ENCODE measurements around the gene CEACAM4. TPM values are rescaled to one million over a fixed set of nuclear protein-coding genes. Genes with fewer than 3 reads are reported as not detected.
A peak's percentile ranks its signal among the peaks of the same experiment; 100 is the strongest.
"Not testable (repeated sequence)": the region's sequence is repeated elsewhere in the genome, so short reads cannot be mapped to it uniquely, and the experiment has no call there.

Gene CEACAM4
- not detected in 2 replicates for total RNA-seq (2014; rRNA removed; shearing (Covaris generic))

GRCh38 chr19:41626877-41627276 is at the start of gene CEACAM4:
Gene CEACAM4, minus strand, starts transcription at chr19:41627074. Its CDS starts 111 bp downstream, at chr19:41626963.
- Histone ChIP-seq H3K36me3 (replicated peaks; ENCODE audit: control insufficient read depth, insufficient read depth, low read length) (no peaks in the 10 kb centered on the region), H3K4me3 (ENCODE audit: insufficient read depth, low read depth, low read length) (no peak within 1 kb of the TSS), H3K27me3 (ENCODE audit: control insufficient read depth, insufficient read depth, low read length) (no peaks in the 10 kb centered on the region)
- no peak for DNase-seq

- no peaks in the 10 kb centered on the region for H3K36me3 ChIP-seq (replicated peaks; ENCODE audit: control insufficient read depth, insufficient read depth, low read length)
- no peak for DNase-seq
- no peaks in the 10 kb centered on the region for H3K27me3 ChIP-seq (ENCODE audit: control insufficient read depth, insufficient read depth, low read length)
- H3K4me3 ChIP-seq (ENCODE audit: insufficient read depth, low read depth, low read length), result no peak overlapping the region
Measured at GRCh38 chr19:41671486-41671885, 44.6 kb upstream of the CEACAM4 start.

- Histone ChIP-seq H3K27me3 (ENCODE audit: control insufficient read depth, insufficient read depth, low read length) (no peaks in the 10 kb centered on the region), H3K4me3 (ENCODE audit: insufficient read depth, low read depth, low read length) (no peak overlapping the region), H3K36me3 (replicated peaks; ENCODE audit: control insufficient read depth, insufficient read depth, low read length) (no peaks in the 10 kb centered on the region)
- DNase-seq, result no peak
Measured at GRCh38 chr19:41670755-41671154, 43.9 kb upstream of the CEACAM4 start.

GRCh38 chr19:41668315-41668714 is 41.4 kb upstream of the CEACAM4 start:
- DNase-seq, result no peak
- Histone ChIP-seq H3K27me3 (ENCODE audit: control insufficient read depth, insufficient read depth, low read length) (no peaks in the 10 kb centered on the region), H3K4me3 (ENCODE audit: insufficient read depth, low read depth, low read length) (no peak overlapping the region), H3K36me3 (replicated peaks; ENCODE audit: control insufficient read depth, insufficient read depth, low read length) (no peaks in the 10 kb centered on the region)

GRCh38 chr19:41666075-41666474 is 39.2 kb upstream of the CEACAM4 start:
- no peak for DNase-seq
- no peak overlapping the region for H3K4me3 ChIP-seq (ENCODE audit: insufficient read depth, low read depth, low read length)
- no peaks in the 10 kb centered on the region for H3K27me3 ChIP-seq (ENCODE audit: control insufficient read depth, insufficient read depth, low read length)
- no peaks in the 10 kb centered on the region for H3K36me3 ChIP-seq (replicated peaks; ENCODE audit: control insufficient read depth, insufficient read depth, low read length)

GRCh38 chr19:41657157-41657556 is 30.3 kb upstream of the CEACAM4 start:
- H3K36me3 ChIP-seq (replicated peaks; ENCODE audit: control insufficient read depth, insufficient read depth, low read length), result no peaks in the 10 kb centered on the region
- no peak overlapping the region for H3K4me3 ChIP-seq (ENCODE audit: insufficient read depth, low read depth, low read length)
- no peak for DNase-seq
- no peaks in the 10 kb centered on the region for H3K27me3 ChIP-seq (ENCODE audit: control insufficient read depth, insufficient read depth, low read length)

- not testable (repeated sequence) for H3K36me3 ChIP-seq (replicated peaks; ENCODE audit: control insufficient read depth, insufficient read depth, low read length); H3K4me3 ChIP-seq (ENCODE audit: insufficient read depth, low read depth, low read length); DNase-seq; H3K27me3 ChIP-seq (ENCODE audit: control insufficient read depth, insufficient read depth, low read length)
Measured at GRCh38 chr19:41656756-41657155, 29.9 kb upstream of the CEACAM4 start.

GRCh38 chr19:41652250-41652649 is 25.4 kb upstream of the CEACAM4 start:
- no peaks in the 10 kb centered on the region for H3K27me3 ChIP-seq (ENCODE audit: control insufficient read depth, insufficient read depth, low read length)
- no peak for DNase-seq
- H3K36me3 ChIP-seq (replicated peaks; ENCODE audit: control insufficient read depth, insufficient read depth, low read length), result no peaks in the 10 kb centered on the region
- no peak overlapping the region for H3K4me3 ChIP-seq (ENCODE audit: insufficient read depth, low read depth, low read length)

- no peaks in the 10 kb centered on the region for H3K36me3 ChIP-seq (replicated peaks; ENCODE audit: control insufficient read depth, insufficient read depth, low read length)
- H3K4me3 ChIP-seq (ENCODE audit: insufficient read depth, low read depth, low read length), result no peak overlapping the region
- H3K27me3 ChIP-seq (ENCODE audit: control insufficient read depth, insufficient read depth, low read length), result no peaks in the 10 kb centered on the region
- DNase-seq, result no peak
Measured at GRCh38 chr19:41649827-41650226, 23.0 kb upstream of the CEACAM4 start.

GRCh38 chr19:41646589-41647204 is 19.8 kb upstream of the CEACAM4 start:
- no peaks in the 10 kb centered on the region for H3K36me3 ChIP-seq (replicated peaks; ENCODE audit: control insufficient read depth, insufficient read depth, low read length)
- H3K27me3 ChIP-seq (ENCODE audit: control insufficient read depth, insufficient read depth, low read length), result no peaks in the 10 kb centered on the region
- H3K4me3 ChIP-seq (ENCODE audit: insufficient read depth, low read depth, low read length), result no peak overlapping the region
- DNase-seq, result peak; percentile 68

GRCh38 chr19:41641879-41642485 is 15.1 kb upstream of the CEACAM4 start:
- H3K27me3 ChIP-seq (ENCODE audit: control insufficient read depth, insufficient read depth, low read length), result no peaks in the 10 kb centered on the region
- DNase-seq, result peak; percentile 82
- H3K36me3 ChIP-seq (replicated peaks; ENCODE audit: control insufficient read depth, insufficient read depth, low read length), result no peaks in the 10 kb centered on the region
- H3K4me3 ChIP-seq (ENCODE audit: insufficient read depth, low read depth, low read length), result no peak overlapping the region

- Histone ChIP-seq H3K4me3 (ENCODE audit: insufficient read depth, low read depth, low read length) (no peak overlapping the region), H3K36me3 (replicated peaks; ENCODE audit: control insufficient read depth, insufficient read depth, low read length) (no peaks in the 10 kb centered on the region), H3K27me3 (ENCODE audit: control insufficient read depth, insufficient read depth, low read length) (no peaks in the 10 kb centered on the region)
- DNase-seq, result no peak
Measured at GRCh38 chr19:41638641-41639081, 11.8 kb upstream of the CEACAM4 start.

- Histone ChIP-seq H3K27me3 (ENCODE audit: control insufficient read depth, insufficient read depth, low read length) (no peaks in the 10 kb centered on the region), H3K36me3 (replicated peaks; ENCODE audit: control insufficient read depth, insufficient read depth, low read length) (no peaks in the 10 kb centered on the region), H3K4me3 (ENCODE audit: insufficient read depth, low read depth, low read length) (no peak overlapping the region)
- DNase-seq, result no peak
Measured at GRCh38 chr19:41637484-41637883, 10.6 kb upstream of the CEACAM4 start.

GRCh38 chr19:41627966-41628675 is 1.2 kb upstream of the CEACAM4 start:
- Histone ChIP-seq H3K36me3 (replicated peaks; ENCODE audit: control insufficient read depth, insufficient read depth, low read length) (no peaks in the 10 kb centered on the region), H3K27me3 (ENCODE audit: control insufficient read depth, insufficient read depth, low read length) (no peaks in the 10 kb centered on the region), H3K4me3 (ENCODE audit: insufficient read depth, low read depth, low read length) (no peak overlapping the region)
- DNase-seq, result no peak

GRCh38 chr19:41626278-41626677 is 596 bp downstream of the CEACAM4 start:
- H3K27me3 ChIP-seq (ENCODE audit: control insufficient read depth, insufficient read depth, low read length), result no peaks in the 10 kb centered on the region
- no peak for DNase-seq
- H3K4me3 ChIP-seq (ENCODE audit: insufficient read depth, low read depth, low read length), result no peak overlapping the region
- no peaks in the 10 kb centered on the region for H3K36me3 ChIP-seq (replicated peaks; ENCODE audit: control insufficient read depth, insufficient read depth, low read length)
